ENCODE results near the gene KLHL10. TPM values are rescaled to one million over a fixed set of nuclear protein-coding genes. Genes with fewer than 3 reads are reported as not detected.

Gene KLHL10
- total RNA-seq, 4 donors from 2014 or later = 0.70 to 1.2 TPM; not detected in 2

- H3K4me3 ChIP-seq = no peak overlapping the region
- no peaks in the 10 kb centered on the region for H3K27me3 ChIP-seq
- no peaks in the 10 kb centered on the region for H3K36me3 ChIP-seq
- TF ChIP-seq POLR2A (IDR thresholded peaks at IDR 0.05) = no peak
- no peak for TF ChIP-seq CTCF (IDR thresholded peaks at IDR 0.05)
- no peak for DNase-seq
- H3K4me1 ChIP-seq = peaks cover 0 to 7% of the 10 kb centered on the region in 2 donors
- H3K9me3 ChIP-seq = no peaks in the 10 kb centered on the region
- intact Hi-C loops (cut with DNase I; ENCODE audit: low total_unique reads) = no loop called here
- H3K27ac ChIP-seq = peak overlapping the region in 1 of 2 donors; percentile 86
These were observed 23.4 kb upstream of the KLHL10 start for GRCh38 chr17:41814195-41814594.

GRCh38 chr17:41816637-41817320 lies 20.8 kb upstream of the KLHL10 start:
- no peaks in the 10 kb centered on the region for H3K36me3 ChIP-seq
- H3K27ac ChIP-seq = no peak overlapping the region
- TF ChIP-seq POLR2A (IDR thresholded peaks at IDR 0.05) (no peak), CTCF (IDR thresholded peaks at IDR 0.05) (no peak)
- H3K27me3 ChIP-seq = no peaks in the 10 kb centered on the region
- no peaks in the 10 kb centered on the region for H3K4me1 ChIP-seq
- no peak for DNase-seq
- no peaks in the 10 kb centered on the region for H3K9me3 ChIP-seq
- H3K4me3 ChIP-seq = no peak overlapping the region
- intact Hi-C loops (cut with DNase I; ENCODE audit: low total_unique reads) = no loop called here

DNA sequence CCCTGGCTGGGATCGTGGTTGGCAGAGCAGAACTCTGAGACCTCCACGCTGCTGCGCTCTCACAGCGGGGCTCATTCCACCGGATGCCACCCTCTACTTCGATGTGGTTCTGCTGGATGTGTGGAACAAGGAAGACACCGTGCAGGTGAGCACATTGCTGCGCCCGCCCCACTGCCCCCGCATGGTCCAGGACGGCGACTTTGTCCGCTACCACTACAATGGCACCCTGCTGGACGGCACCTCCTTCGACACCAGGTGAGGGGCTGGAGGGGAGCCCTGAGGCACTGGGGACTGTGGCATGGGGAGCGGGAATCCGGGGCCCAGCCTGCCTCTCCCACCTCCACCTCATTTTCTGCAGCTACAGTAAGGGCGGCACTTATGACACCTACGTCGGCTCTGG lies 19.6 kb upstream of the KLHL10 start:
- Histone ChIP-seq H3K4me1 (no peaks in the 10 kb centered on the region), H3K4me3 (no peak overlapping the region), H3K27ac (no peak overlapping the region), H3K36me3 (no peaks in the 10 kb centered on the region), H3K27me3 (no peaks in the 10 kb centered on the region), H3K9me3 (no peaks in the 10 kb centered on the region)
- DNase-seq = no peak
- TF ChIP-seq POLR2A (IDR thresholded peaks at IDR 0.05) = no peak
- no peak for TF ChIP-seq CTCF (IDR thresholded peaks at IDR 0.05)
- intact Hi-C loops (cut with DNase I; ENCODE audit: low total_unique reads) = no loop called here

GRCh38 chr17:41821776-41822175 lies 15.8 kb upstream of the KLHL10 start:
- H3K36me3 ChIP-seq = no peaks in the 10 kb centered on the region

More at GRCh38 chr17:41821776-41822175, 15.8 kb upstream of the KLHL10 start:
- no peak overlapping the region for H3K27ac ChIP-seq
- TF ChIP-seq CTCF (IDR thresholded peaks at IDR 0.05) (no peak), POLR2A (IDR thresholded peaks at IDR 0.05) (no peak)
- H3K4me1 ChIP-seq = no peaks in the 10 kb centered on the region
- intact Hi-C loops (cut with DNase I; ENCODE audit: low total_unique reads) = no loop called here
- H3K4me3 ChIP-seq = no peak overlapping the region
- no peak for DNase-seq
- no peaks in the 10 kb centered on the region for H3K27me3 ChIP-seq
- no peaks in the 10 kb centered on the region for H3K9me3 ChIP-seq

Data from uterus (tissue), 4 donors.